ENCODE data around the gene PLA2R1.

Gene PLA2R1

GRCh38 chr2:160019374-160020090 lies 42.9 kb downstream of the PLA2R1 start:
- Histone ChIP-seq H3K4me1 (ENCODE audit: control insufficient read depth, insufficient read depth, low read length) (no peaks in the 10 kb centered on the region), H3K27ac (ENCODE audit: extremely low read depth, low read depth, low read length) (no peak overlapping the region), H3K9me3 (ENCODE audit: control insufficient read depth, insufficient read depth, low read depth, low read length) (no peaks in the 10 kb centered on the region), H3K36me3 (ENCODE audit: control insufficient read depth in 2 of 2, insufficient read depth in 1 of 2, low read length in 2 of 2) (no peaks in the 10 kb centered on the region), H3K4me3 (ENCODE audit: low read depth, low read length) (no peak overlapping the region)
- TF ChIP-seq, protein P1, sequence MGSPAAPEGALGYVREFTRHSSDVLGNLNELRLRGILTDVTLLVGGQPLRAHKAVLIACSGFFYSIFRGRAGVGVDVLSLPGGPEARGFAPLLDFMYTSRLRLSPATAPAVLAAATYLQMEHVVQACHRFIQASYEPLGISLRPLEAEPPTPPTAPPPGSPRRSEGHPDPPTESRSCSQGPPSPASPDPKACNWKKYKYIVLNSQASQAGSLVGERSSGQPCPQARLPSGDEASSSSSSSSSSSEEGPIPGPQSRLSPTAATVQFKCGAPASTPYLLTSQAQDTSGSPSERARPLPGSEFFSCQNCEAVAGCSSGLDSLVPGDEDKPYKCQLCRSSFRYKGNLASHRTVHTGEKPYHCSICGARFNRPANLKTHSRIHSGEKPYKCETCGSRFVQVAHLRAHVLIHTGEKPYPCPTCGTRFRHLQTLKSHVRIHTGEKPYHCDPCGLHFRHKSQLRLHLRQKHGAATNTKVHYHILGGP (tag by site-specific recombination; IDR thresholded peaks at IDR 0.05): no peak
- no peak for TF ChIP-seq GFI1B (tag by site-specific recombination; IDR thresholded peaks at IDR 0.05)
- TF ChIP-seq TRIM28 (IDR thresholded peaks at IDR 0.05; ENCODE audit: borderline replicate concordance, low read length): no peak
- TF ChIP-seq GLI4 (tag by site-specific recombination; IDR thresholded peaks at IDR 0.05): no peak
- no peak for TF ChIP-seq ZBTB48 (tag by site-specific recombination; IDR thresholded peaks at IDR 0.05)
- no peak for TF ChIP-seq BCL11A (tag by site-specific recombination; IDR thresholded peaks at IDR 0.05; ENCODE audit: low read depth)
- TF ChIP-seq, protein P2, sequence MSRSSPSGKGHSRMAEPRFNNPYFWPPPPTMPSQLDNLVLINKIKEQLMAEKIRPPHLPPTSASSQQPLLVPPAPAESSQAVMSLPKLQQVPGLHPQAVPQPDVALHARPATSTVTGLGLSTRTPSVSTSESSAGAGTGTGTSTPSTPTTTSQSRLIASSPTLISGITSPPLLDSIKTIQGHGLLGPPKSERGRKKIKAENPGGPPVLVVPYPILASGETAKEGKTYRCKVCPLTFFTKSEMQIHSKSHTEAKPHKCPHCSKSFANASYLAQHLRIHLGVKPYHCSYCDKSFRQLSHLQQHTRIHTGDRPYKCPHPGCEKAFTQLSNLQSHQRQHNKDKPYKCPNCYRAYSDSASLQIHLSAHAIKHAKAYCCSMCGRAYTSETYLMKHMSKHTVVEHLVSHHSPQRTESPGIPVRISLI (tag by site-specific recombination; IDR thresholded peaks at IDR 0.05): no peak
- TF ChIP-seq ZNF624 (tag by site-specific recombination; IDR thresholded peaks at IDR 0.05): no peak
- no peak for TF ChIP-seq ZNF580 (tag by site-specific recombination; IDR thresholded peaks at IDR 0.05)
- TF ChIP-seq ZNF37A (tag by site-specific recombination; IDR thresholded peaks at IDR 0.05): no peak
- no peak for TF ChIP-seq ZNF76 (tag by site-specific recombination; IDR thresholded peaks at IDR 0.05; ENCODE audit: borderline replicate concordance, low read depth)
- TF ChIP-seq ZNF140 (tag by site-specific recombination; IDR thresholded peaks at IDR 0.05): no peak
- TF ChIP-seq REPIN1 (tag by site-specific recombination; IDR thresholded peaks at IDR 0.05; ENCODE audit: low read depth): no peak
- no peak for TF ChIP-seq HOXC10 (CRISPR knock-in tag; IDR thresholded peaks at IDR 0.05)
- TF ChIP-seq KLF7 (tag by site-specific recombination; IDR thresholded peaks at IDR 0.05; ENCODE audit: borderline replicate concordance): no peak
- TF ChIP-seq, protein P3, sequence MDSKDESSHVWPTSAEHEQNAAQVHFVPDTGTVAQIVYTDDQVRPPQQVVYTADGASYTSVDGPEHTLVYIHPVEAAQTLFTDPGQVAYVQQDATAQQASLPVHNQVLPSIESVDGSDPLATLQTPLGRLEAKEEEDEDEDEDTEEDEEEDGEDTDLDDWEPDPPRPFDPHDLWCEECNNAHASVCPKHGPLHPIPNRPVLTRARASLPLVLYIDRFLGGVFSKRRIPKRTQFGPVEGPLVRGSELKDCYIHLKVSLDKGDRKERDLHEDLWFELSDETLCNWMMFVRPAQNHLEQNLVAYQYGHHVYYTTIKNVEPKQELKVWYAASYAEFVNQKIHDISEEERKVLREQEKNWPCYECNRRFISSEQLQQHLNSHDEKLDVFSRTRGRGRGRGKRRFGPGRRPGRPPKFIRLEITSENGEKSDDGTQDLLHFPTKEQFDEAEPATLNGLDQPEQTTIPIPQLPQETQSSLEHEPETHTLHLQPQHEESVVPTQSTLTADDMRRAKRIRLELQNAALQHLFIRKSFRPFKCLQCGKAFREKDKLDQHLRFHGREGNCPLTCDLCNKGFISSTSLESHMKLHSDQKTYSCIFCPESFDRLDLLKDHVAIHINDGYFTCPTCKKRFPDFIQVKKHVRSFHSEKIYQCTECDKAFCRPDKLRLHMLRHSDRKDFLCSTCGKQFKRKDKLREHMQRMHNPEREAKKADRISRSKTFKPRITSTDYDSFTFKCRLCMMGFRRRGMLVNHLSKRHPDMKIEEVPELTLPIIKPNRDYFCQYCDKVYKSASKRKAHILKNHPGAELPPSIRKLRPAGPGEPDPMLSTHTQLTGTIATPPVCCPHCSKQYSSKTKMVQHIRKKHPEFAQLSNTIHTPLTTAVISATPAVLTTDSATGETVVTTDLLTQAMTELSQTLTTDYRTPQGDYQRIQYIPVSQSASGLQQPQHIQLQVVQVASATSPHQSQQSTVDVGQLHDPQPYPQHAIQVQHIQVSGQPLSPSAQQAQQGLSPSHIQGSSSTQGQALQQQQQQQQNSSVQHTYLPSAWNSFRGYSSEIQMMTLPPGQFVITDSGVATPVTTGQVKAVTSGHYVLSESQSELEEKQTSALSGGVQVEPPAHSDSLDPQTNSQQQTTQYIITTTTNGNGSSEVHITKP (tag by site-specific recombination; IDR thresholded peaks at IDR 0.05): no peak
- TF ChIP-seq ZNF707 (tag by site-specific recombination; IDR thresholded peaks at IDR 0.05): no peak
- TF ChIP-seq ZNF585B (tag by site-specific recombination; IDR thresholded peaks at IDR 0.05): no peak
- POLR2A ChIA-PET: no interaction called here
- CTCF ChIA-PET: no interaction called here

DNA sequence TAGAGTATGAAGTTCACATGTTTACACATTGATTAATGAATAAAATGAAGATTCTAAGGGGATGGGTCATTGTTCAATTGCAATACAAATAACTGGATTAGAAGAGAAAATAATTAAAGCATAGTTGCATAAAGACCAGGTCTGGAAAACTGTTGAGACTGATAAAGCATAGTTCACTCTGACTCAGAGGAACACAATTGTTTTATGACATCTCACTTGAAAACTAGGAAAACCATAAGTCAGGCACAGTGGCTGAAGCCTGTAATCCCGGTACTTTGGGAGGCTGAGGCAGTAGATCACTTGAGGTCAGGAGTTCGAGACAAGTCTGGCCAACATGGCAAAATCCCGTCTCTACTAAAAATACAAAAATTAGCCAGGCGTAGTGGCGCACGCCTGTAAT lies 46.7 kb downstream of the PLA2R1 start:
- Histone ChIP-seq H3K4me3 (ENCODE audit: low read depth, low read length) (no peak overlapping the region), H3K36me3 (ENCODE audit: control insufficient read depth in 2 of 2, insufficient read depth in 1 of 2, low read length in 2 of 2) (no peaks in the 10 kb centered on the region), H3K9me3 (ENCODE audit: control insufficient read depth, insufficient read depth, low read depth, low read length) (no peaks in the 10 kb centered on the region), H3K4me1 (ENCODE audit: control insufficient read depth, insufficient read depth, low read length) (no peaks in the 10 kb centered on the region), H3K27ac (ENCODE audit: extremely low read depth, low read depth, low read length) (no peak overlapping the region)
- POLR2A ChIA-PET: no interaction called here
- CTCF ChIA-PET: interaction anchor here (1.1 kb wide), 1 partner anchor 10 kb away, joined by 5 read pairs; no protein-coding TSS in a partner anchor
- TF ChIP-seq MZF1 (tag by site-specific recombination; IDR thresholded peaks at IDR 0.05; ENCODE audit: borderline replicate concordance) (no peak), ZBTB6 (tag by site-specific recombination; IDR thresholded peaks at IDR 0.05) (no peak), ZNF501 (tag by site-specific recombination; IDR thresholded peaks at IDR 0.05) (no peak), ZNF561 (tag by site-specific recombination; IDR thresholded peaks at IDR 0.05; ENCODE audit: borderline replicate concordance) (no peak), HOXA7 (CRISPR knock-in tag; IDR thresholded peaks at IDR 0.05; ENCODE audit: borderline replicate concordance) (no peak)
- TF ChIP-seq, protein P4, sequence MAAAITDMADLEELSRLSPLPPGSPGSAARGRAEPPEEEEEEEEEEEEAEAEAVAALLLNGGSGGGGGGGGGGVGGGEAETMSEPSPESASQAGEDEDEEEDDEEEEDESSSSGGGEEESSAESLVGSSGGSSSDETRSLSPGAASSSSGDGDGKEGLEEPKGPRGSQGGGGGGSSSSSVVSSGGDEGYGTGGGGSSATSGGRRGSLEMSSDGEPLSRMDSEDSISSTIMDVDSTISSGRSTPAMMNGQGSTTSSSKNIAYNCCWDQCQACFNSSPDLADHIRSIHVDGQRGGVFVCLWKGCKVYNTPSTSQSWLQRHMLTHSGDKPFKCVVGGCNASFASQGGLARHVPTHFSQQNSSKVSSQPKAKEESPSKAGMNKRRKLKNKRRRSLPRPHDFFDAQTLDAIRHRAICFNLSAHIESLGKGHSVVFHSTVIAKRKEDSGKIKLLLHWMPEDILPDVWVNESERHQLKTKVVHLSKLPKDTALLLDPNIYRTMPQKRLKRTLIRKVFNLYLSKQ (tag by site-specific recombination; IDR thresholded peaks at IDR 0.05; ENCODE audit: borderline replicate concordance): no peak
